ENCODE results near the gene CA10. TPM values are rescaled to one million over a fixed set of nuclear protein-coding genes. Genes with fewer than 3 reads are reported as not detected.

Gene CA10
- total and polyA plus RNA-seq, 2 donors (not counting 3 experiments of a cell fraction or from before 2014, with no cell fraction given): not detected

DNA sequence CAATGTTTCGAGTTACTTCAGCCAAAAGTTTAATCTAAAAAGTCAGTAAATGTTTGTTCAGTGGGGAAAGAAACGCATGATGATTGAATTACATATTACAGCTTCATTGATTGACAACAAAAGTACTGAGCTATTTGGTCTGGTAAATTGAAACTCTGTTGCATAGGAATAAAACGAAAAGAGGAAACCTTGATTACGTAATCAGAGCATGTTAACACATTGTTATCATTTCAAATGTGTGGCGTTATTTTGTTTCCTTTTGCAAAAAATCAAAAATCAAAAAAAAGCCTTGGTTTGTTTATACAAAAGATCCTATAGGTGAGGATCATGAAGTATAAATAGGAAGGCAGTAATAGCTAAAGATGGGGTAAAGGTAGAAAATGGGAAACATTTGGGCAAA, 19.5 kb upstream of the CA10 start:
- CTCF ChIA-PET: no interaction called here

More for the DNA sequence above, 19.5 kb upstream of the CA10 start:
- BruUV-seq (replicated peaks): no TSS peak
- intact Hi-C loops (cut with micrococcal nuclease): no loop called here
- no peak for DNase-seq (ENCODE audit: low read depth, low spot score)
- Histone ChIP-seq H3K4me3 (replicated peaks in 1 of 3; ENCODE audit: insufficient read depth in 1 of 3, low read depth in 1 of 3, low read length in 3 of 3) (no peak overlapping the region), H3K36me3 (ENCODE audit: control insufficient read depth in 2 of 2, extremely low read depth in 1 of 2, insufficient read depth in 2 of 2, low read length in 2 of 2) (no peaks in the 10 kb centered on the region), H2AFZ (ENCODE audit: low read depth, low read length) (no peak overlapping the region), H3K27me3 (ENCODE audit: control insufficient read depth in 2 of 2, insufficient read depth in 2 of 2, low read length in 2 of 2) (no peaks in the 10 kb centered on the region), H3K4me1 (ENCODE audit: control insufficient read depth, extremely low read depth, insufficient read depth, low read length) (no peaks in the 10 kb centered on the region), H4K20me1 (replicated peaks; ENCODE audit: control insufficient read depth, extremely low read depth, insufficient read depth, low read length) (no peaks in the 10 kb centered on the region), H3K79me2 (ENCODE audit: control insufficient read depth, insufficient read depth, low read length) (no peaks in the 10 kb centered on the region), H3K9ac (replicated peaks; ENCODE audit: extremely low read depth, insufficient read depth, low read length) (no peak overlapping the region), H3K4me2 (ENCODE audit: insufficient read depth, low read length) (no peak overlapping the region), H3K9me3 (replicated peaks; ENCODE audit: control insufficient read depth, insufficient read depth, low read length) (no peaks in the 10 kb centered on the region), H3K9me1 (replicated peaks; ENCODE audit: control insufficient read depth, extremely low read depth, insufficient read depth, low read length) (no peaks in the 10 kb centered on the region), H3K27ac (ENCODE audit: insufficient read depth, low read depth, low read length) (no peak overlapping the region)
- dilution Hi-C loops (cut with MboI; ENCODE audit: extremely low pct_ligation_motif_present, low sequenced_read_pairs): no loop called here
- POLR2A ChIA-PET: no interaction called here
- TF ChIP-seq GATA2 (IDR thresholded peaks at IDR 0.05; ENCODE audit: insufficient read depth, insufficient read length, low read depth, low read length) (no peak), EZH2 (IDR thresholded peaks at IDR 0.05; ENCODE audit: borderline replicate concordance, low read depth, low read length, severe bottlenecking) (no peak), POLR2AphosphoS5 (IDR thresholded peaks at IDR 0.05; ENCODE audit: insufficient read depth, low read depth, low read length) (no peak), MAX (IDR thresholded peaks at IDR 0.05; ENCODE audit: insufficient read depth, insufficient read length) (no peak), JUN (IDR thresholded peaks at IDR 0.05; ENCODE audit: borderline replicate concordance, insufficient read depth, insufficient read length, low read depth) (no peak), POLR2A (IDR thresholded peaks at IDR 0.05; ENCODE audit: low read depth, low read length) (no peak), MYC (IDR thresholded peaks at IDR 0.05; ENCODE audit: low read depth, low read length) (no peak), FOS (IDR thresholded peaks at IDR 0.05; ENCODE audit: borderline replicate concordance, insufficient read depth, low read length) (no peak)
- TF ChIP-seq, protein P1, sequence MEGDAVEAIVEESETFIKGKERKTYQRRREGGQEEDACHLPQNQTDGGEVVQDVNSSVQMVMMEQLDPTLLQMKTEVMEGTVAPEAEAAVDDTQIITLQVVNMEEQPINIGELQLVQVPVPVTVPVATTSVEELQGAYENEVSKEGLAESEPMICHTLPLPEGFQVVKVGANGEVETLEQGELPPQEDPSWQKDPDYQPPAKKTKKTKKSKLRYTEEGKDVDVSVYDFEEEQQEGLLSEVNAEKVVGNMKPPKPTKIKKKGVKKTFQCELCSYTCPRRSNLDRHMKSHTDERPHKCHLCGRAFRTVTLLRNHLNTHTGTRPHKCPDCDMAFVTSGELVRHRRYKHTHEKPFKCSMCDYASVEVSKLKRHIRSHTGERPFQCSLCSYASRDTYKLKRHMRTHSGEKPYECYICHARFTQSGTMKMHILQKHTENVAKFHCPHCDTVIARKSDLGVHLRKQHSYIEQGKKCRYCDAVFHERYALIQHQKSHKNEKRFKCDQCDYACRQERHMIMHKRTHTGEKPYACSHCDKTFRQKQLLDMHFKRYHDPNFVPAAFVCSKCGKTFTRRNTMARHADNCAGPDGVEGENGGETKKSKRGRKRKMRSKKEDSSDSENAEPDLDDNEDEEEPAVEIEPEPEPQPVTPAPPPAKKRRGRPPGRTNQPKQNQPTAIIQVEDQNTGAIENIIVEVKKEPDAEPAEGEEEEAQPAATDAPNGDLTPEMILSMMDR (IDR thresholded peaks at IDR 0.05; ENCODE audit: extremely low read depth in 1 of 2, insufficient read depth in 1 of 2, low read depth in 1 of 2, low read length in 2 of 2): no peak
- no peak for FAIRE-seq
